ENCODE data around the gene PROX2.

Gene PROX2

GRCh38 chr14:74902941-74903705, 27.2 kb upstream of the PROX2 start:
- H3K27ac ChIP-seq = no peak overlapping the region
- TF ChIP-seq CTCF (conservative IDR thresholded peaks at IDR 0.05) (no peak), ZFX (IDR thresholded peaks at IDR 0.05) (no peak)

GRCh38 chr14:74898694-74899093, 22.7 kb upstream of the PROX2 start:
- no peak overlapping the region for H3K27ac ChIP-seq
- no peak for TF ChIP-seq CTCF (conservative IDR thresholded peaks at IDR 0.05)
- no peak for TF ChIP-seq ZFX (IDR thresholded peaks at IDR 0.05)

DNA sequence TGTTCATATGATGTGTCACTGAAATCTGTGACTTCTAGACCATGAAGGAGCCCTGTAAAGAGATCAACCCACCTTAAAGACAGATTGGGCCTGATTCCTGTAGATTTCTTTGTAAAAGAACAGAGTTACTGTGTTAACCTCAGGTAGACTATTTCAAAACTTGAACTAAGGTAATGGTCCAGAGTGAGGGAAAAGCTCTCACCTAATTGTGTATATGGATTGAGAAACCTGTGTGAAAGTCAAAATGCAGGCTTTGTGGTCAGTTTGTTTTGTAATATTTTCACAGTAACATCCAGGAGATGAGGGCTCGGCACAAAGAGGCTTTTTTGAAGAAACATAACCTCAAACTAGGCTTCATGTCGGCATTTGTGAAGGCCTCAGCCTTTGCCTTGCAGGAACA, 22.1 kb upstream of the PROX2 start:
- H3K27ac ChIP-seq = no peak overlapping the region
- no peak for TF ChIP-seq CTCF (conservative IDR thresholded peaks at IDR 0.05)
- TF ChIP-seq ZFX (IDR thresholded peaks at IDR 0.05) = no peak

DNA sequence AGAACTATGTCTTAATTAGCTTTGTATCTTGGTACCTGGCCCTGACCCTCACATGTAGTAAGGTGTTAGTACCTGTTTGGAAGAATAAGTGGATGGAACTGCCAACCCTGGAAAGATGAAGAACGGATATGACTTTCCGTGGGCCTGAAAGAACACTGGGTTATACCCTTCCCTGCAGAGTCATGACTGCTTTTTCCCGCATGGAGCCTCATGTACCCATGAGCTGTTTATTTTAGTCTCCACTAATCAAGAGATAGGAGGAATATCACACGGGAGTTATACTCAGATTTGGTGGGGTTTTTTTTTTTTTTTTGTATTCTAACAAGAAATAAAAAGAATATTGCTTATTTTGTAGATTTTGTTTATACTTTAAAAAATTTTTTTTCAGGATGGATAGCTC, 21.7 kb upstream of the PROX2 start:
- no peak for TF ChIP-seq ZFX (IDR thresholded peaks at IDR 0.05)
- TF ChIP-seq CTCF (conservative IDR thresholded peaks at IDR 0.05) = no peak
- H3K27ac ChIP-seq = no peak overlapping the region

DNA sequence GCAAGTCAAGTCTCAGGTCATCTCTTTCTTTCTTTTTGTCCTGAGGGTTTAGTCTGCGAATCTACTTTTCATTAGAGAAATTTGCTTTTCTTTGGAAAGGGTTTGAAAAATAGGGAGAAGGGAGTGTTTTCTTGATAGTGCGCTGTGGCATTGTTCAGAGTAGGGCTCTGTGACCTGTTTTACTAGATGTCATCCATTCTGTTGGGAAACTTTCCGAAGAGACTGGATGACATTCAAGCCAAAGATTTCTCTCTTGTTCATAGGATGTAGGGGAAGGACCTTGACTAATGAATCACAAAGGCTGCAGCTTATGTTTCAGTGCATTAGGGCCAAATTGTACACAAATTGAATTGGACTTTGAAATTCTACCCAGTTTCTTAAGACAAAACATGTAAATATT, 20.5 kb upstream of the PROX2 start:
- H3K27ac ChIP-seq = no peak overlapping the region
- TF ChIP-seq CTCF (conservative IDR thresholded peaks at IDR 0.05) = no peak
- no peak for TF ChIP-seq ZFX (IDR thresholded peaks at IDR 0.05)

GRCh38 chr14:74893614-74894091, 17.7 kb upstream of the PROX2 start:
- TF ChIP-seq ZFX (IDR thresholded peaks at IDR 0.05) (no peak), CTCF (conservative IDR thresholded peaks at IDR 0.05) (no peak)
- H3K27ac ChIP-seq = no peak overlapping the region

GRCh38 chr14:74892745-74893144, 16.8 kb upstream of the PROX2 start:
- H3K27ac ChIP-seq = no peak overlapping the region
- TF ChIP-seq CTCF (conservative IDR thresholded peaks at IDR 0.05) (no peak), ZFX (IDR thresholded peaks at IDR 0.05) (no peak)
